Stomach smooth muscle (tissue), 2 donors: ENCODE data around the gene ARHGEF1.

ENCODE experiments used
- H3K27ac ChIP-seq: one replicate; pipeline ENCODE4 v1.7.0; 2013; ENCODE audit warnings: mild to moderate bottlenecking, low read length, inconsistent platforms
- H3K27me3 ChIP-seq, 2 donors: one replicate each; pipeline ENCODE4 v1.7.0; 2013; ENCODE audit warnings: low read length in 2 of 2; ENCODE audit not compliant: insufficient read depth in 2 of 2, control insufficient read depth in 1 of 2
- H3K36me3 ChIP-seq, 2 donors: one replicate each; pipeline ENCODE4 v1.7.0; 2013; ENCODE audit warnings: low read length in 2 of 2; ENCODE audit not compliant: control insufficient read depth in 2 of 2, insufficient read depth in 2 of 2
- H3K4me1 ChIP-seq: one replicate; pipeline ENCODE4 v1.7.0; 2013; ENCODE audit warnings: low read length; ENCODE audit not compliant: control insufficient read depth, insufficient read depth
- H3K4me3 ChIP-seq, 2 donors: one replicate each; pipeline ENCODE4 v1.7.0; 2013; ENCODE audit warnings: low read length in 2 of 2
- H3K9ac ChIP-seq, 2 donors: one replicate each; pipeline ENCODE4 v1.7.0; 2013; ENCODE audit warnings: low read length in 2 of 2, mild to moderate bottlenecking in 1 of 2
- H3K9me3 ChIP-seq, 2 donors: one replicate each; pipeline ENCODE4 v1.7.0; 2013; ENCODE audit warnings: low read length in 2 of 2; ENCODE audit not compliant: control insufficient read depth in 2 of 2
- donor health status: healthy.
- donor health status: Pancreatic carcinoma.

ARHGEF1 gene

DNA sequence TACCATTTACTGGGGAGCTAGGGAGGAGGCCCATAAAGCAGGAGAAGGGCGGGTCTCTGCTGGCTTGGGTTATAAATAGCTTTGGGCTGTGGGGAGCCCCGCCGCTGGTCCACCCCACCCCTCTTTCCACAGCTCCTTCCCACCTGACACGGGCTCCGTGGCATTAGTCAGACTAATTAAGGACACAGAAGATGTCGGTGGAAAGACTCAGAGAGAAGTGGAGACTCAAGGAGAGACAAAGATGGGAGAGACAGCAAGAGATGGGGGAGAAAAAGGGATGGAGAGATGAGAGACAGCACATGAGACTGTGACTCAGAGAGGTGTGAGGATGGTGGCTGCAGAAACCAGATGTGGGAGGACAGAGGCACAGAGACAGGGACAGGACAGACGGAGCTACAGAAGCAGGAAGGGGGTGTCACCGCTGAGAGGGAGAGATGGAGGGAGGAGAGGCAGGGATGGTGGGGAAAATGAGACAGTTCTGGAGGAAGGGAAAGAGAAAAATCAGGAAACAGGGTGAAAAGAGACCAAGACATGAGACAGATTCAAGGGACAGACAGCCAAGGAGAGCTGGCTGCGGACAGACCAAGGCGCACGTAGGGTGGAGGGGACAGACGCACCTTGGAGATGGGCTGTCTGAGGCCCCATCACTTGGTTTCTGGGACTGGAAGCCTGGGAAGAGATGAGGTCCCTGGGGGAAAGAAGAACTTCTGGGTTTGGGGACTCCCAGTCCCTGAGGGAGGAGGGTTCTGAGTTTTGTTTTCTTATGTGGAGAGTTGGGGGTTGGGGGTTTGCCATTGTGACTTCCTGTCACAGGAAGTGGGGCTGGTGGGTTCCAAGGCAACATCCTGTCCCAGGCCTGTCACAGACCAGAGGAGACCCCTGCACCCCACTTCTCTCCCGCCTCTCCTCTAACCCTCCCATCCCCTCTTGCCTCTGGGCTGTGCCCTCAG is 4.1 kb downstream of the ARHGEF1 start:
- H3K27ac ChIP-seq: no peak overlapping the region
- H3K4me1 ChIP-seq: peaks cover 22% of the 10 kb centered on the region
- no peaks in the 10 kb centered on the region for H3K27me3 ChIP-seq
- H3K36me3 ChIP-seq: peaks cover 2 to 11% of the 10 kb centered on the region in 2 donors
- peak overlapping the region in 1 of 2 donors; percentile 22 for H3K4me3 ChIP-seq
- no peaks in the 10 kb centered on the region for H3K9me3 ChIP-seq
- no peak overlapping the region for H3K9ac ChIP-seq

DNA sequence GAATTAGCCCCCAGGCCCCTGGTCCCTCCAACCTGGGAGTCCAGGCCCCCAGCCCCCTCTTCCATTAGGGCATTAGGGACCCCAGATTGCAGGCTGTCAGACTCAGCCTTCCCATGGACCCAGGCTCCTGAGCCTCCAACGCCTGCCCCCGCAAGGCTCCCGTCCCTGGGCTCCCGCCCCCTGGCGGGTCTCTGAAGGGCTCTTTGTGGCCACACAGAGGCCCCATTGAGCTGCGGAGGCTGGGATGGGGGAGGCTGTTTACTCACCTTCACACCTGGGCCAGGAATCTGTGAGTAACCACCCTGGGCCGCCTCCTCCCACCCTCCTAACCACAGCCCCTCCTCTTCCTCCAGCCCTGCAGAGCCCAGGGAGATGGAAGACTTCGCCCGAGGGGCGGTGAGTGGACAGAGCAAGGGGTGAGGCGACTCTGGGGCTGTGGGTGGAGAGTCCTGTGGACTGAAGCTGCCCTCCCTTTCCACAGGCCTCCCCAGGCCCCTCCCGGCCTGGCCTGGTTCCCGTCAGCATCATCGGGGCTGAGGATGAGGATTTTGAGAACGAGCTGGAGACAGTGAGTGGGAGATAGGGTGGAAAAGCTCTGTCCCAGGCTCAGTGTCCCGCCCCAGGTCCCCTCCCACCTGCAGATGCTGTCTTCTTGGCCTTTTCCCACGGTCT is 4.9 kb downstream of the ARHGEF1 start:
- Histone ChIP-seq H3K9ac (no peak overlapping the region), H3K4me3 (no peak overlapping the region), H3K27ac (no peak overlapping the region)

DNA sequence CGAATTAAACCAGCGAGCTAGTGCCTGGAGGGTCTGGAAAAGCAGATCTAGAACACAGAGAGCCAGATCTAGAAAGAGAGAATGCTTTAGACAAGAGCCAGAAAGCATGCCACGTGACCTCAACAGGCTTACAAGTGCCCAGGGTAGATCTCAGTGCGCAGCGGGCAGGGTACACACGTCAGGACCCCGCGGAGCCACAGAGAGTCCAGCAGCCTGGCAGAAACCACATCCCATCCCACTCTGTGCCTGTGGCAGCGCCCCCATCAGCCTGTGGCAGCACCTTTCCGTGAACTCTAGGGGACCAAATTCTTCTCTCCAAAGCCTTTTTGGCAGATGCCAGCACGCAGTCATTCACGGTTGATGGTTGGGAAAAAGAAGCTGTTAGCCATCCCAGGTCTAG is 5.9 kb downstream of the ARHGEF1 start:
- Histone ChIP-seq H3K27ac (no peak overlapping the region), H3K9ac (no peak overlapping the region), H3K36me3 (peaks cover 10 to 17% of the 10 kb centered on the region in 2 donors)

More for the DNA sequence above, 4.9 kb downstream of the ARHGEF1 start:
- Histone ChIP-seq H3K9me3 (no peaks in the 10 kb centered on the region), H3K27me3 (no peaks in the 10 kb centered on the region), H3K4me1 (peaks cover 17% of the 10 kb centered on the region), H3K36me3 (peaks cover 9 to 17% of the 10 kb centered on the region in 2 donors)

DNA sequence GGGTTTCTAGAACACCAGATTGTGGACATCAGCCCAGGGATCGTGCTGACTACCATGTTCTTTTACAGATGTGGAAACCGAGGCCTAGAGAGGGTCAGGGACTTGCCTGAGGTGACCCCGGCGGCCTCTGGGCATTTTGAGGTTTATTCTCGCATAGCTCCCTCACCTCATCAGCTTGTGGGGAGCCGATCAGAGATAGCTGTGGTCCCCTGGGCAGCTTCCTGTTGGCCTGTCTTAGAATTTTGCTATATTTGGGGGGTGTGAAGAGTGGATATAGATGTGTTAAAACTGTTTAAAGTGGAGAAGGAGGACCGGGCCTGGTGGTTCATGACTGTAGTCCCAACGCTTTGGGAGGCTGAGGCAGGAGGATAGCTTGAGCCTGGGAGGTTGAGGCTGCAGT is 6.9 kb downstream of the ARHGEF1 start:
- no peak overlapping the region for H3K9ac ChIP-seq
- H3K9me3 ChIP-seq: no peaks in the 10 kb centered on the region
- no peak overlapping the region for H3K27ac ChIP-seq
- peaks cover 7% of the 10 kb centered on the region for H3K4me1 ChIP-seq
- H3K27me3 ChIP-seq: no peaks in the 10 kb centered on the region
- H3K4me3 ChIP-seq: no peak overlapping the region
- H3K36me3 ChIP-seq: peaks cover 15 to 22% of the 10 kb centered on the region in 2 donors

More for the DNA sequence above, 5.9 kb downstream of the ARHGEF1 start:
- H3K4me3 ChIP-seq: no peak overlapping the region
- no peaks in the 10 kb centered on the region for H3K9me3 ChIP-seq
- peaks cover 12% of the 10 kb centered on the region for H3K4me1 ChIP-seq
- no peaks in the 10 kb centered on the region for H3K27me3 ChIP-seq

DNA sequence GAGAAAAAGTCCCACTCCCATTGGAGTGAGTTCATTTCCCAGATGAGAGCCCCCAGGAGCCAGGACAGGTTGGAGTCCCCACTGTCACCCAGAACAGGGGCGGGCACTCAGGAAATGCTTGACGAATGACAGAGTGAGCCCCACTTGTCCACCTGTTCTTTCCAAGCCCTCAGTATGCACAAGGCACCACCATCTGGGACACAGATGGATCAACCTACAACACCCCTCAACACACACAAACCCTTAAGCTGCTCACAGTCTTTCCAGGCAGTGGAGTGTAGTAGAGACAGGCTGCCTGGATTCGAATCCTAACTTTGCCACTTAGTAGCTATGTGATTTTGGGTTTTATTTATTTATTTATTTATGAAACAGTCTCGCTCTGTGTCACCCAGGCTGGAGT is 8.0 kb downstream of the ARHGEF1 start:
- H3K4me3 ChIP-seq: no peak overlapping the region
- H3K9ac ChIP-seq: no peak overlapping the region
- peaks cover 5% of the 10 kb centered on the region for H3K4me1 ChIP-seq
- H3K9me3 ChIP-seq: no peaks in the 10 kb centered on the region
- H3K27ac ChIP-seq: no peak overlapping the region
- peaks cover 26 to 30% of the 10 kb centered on the region in 2 donors for H3K36me3 ChIP-seq
- H3K27me3 ChIP-seq: no peaks in the 10 kb centered on the region

DNA sequence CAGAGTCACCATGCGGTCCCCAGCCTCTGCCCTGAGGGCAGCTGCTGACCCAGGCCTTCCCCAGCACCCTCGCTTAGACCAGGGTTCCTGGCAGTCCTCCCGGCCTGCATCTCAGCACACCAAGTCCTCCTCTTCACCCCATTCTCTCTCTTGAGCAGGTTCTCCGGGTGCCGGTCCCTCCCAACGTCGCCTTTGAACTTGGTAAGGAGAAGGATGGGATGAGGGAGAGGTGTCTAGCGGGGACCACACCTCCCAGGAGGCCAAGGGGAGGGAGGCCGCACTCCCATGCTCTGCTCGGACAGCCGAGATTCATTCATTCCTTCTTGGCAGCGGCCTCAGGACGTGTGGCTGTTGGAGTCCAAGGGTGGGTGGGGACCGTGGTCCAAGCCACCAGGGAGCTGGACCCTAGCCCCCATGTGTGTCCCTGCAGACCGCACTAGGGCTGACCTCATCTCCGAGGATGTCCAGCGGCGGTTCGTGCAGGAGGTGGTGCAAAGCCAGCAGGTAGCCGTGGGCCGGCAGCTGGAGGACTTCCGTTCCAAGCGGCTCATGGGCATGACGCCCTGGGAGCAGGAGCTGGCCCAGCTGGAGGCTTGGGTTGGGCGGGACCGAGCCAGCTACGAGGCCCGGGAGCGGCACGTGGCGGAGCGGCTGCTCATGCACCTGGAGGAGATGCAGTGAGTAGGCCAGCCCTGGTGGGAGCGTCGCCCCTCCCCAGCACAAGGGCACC is 9.4 kb downstream of the ARHGEF1 start:
- no peak overlapping the region for H3K9ac ChIP-seq
- no peak overlapping the region for H3K4me3 ChIP-seq
- H3K9me3 ChIP-seq: no peaks in the 10 kb centered on the region
- no peak overlapping the region for H3K27ac ChIP-seq
- no peaks in the 10 kb centered on the region for H3K27me3 ChIP-seq
- peaks cover 28 to 32% of the 10 kb centered on the region in 2 donors for H3K36me3 ChIP-seq
- no peaks in the 10 kb centered on the region for H3K4me1 ChIP-seq

DNA sequence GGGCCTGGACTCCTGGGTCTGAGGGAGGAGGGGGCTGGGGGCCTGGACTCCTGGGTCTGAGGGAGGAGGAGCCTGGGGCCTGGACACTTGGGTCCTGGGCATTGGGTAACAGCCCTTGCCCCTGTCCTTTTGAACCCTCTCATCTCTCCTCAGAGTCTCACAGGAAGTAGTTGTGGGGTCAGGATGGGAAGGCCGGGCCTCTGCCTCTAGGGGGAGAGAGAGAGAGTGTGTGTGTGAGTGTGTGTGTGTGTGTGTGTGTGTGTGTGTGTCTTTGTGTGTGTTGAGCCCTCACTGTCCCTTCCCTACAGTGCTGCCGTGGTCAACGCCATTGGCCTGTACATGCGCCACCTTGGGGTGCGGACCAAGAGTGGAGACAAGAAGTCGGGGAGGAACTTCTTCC is 10.9 kb downstream of the ARHGEF1 start:
- Histone ChIP-seq H3K9ac (no peak overlapping the region), H3K9me3 (no peaks in the 10 kb centered on the region), H3K4me3 (no peak overlapping the region), H3K27me3 (no peaks in the 10 kb centered on the region), H3K27ac (no peak overlapping the region), H3K4me1 (no peaks in the 10 kb centered on the region), H3K36me3 (peaks cover 34 to 39% of the 10 kb centered on the region in 2 donors)

DNA sequence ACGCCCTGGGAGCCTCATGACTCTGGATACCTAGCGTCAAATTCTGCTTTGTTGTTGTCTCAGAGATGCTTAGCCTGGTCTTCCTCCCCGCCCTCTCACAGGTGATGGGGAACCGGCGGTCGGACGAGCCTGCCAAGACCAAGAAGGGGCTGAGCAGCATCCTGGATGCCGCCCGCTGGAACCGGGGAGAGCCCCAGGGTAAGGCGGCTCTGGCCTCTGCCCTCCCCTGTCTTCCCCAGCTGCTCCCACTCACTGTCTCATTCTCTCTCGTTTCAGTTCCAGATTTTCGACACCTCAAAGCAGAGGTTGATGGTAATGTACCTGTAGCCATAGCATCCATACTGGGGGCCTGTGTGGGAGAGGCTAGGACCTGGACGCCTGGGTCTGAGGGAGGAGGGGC is 11.4 kb downstream of the ARHGEF1 start:
- no peak overlapping the region for H3K4me3 ChIP-seq
- H3K4me1 ChIP-seq: no peaks in the 10 kb centered on the region
- peaks cover 34 to 37% of the 10 kb centered on the region in 2 donors for H3K36me3 ChIP-seq
- no peak overlapping the region for H3K9ac ChIP-seq
- no peaks in the 10 kb centered on the region for H3K27me3 ChIP-seq
- no peak overlapping the region for H3K27ac ChIP-seq
- H3K9me3 ChIP-seq: no peaks in the 10 kb centered on the region

DNA sequence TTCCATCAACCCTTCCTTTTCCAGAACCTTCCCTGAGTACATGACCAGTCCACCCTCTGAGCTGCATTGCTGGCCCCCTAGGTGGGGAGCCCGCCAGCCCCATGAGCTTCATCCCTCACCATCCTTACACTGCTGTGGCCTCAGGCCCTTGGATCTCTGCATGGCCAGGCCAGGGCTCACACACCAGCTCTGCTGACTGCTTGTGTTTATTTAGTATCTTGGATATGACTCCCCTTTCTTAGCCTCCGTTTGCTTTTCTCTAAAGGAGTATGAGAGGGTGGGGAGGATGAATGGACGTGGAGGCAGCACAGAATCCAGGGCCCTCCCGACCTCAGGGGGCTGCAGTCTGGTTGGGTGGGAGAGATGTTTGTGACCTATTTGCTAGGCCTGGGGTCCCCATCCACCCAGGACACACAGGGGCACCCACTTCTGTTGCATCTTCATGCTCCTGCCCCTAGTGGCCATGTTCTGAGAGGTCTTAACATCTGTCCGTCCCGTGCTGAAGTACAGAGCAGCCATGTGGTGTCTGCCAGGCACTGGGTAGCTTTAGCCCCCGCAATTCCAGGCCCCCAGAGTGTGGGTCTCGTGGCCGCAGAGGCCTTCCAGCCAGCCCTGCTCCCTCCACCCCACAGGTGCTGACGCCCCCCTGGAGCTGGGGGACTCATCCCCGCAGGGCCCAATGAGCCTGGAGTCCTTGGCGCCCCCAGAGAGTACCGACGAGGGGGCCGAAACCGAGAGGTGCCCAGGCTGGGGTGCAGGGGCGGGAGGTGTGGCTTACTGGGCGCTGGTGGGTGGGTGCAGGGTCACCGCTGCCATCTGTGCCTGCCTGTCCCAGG is 13.0 kb downstream of the ARHGEF1 start:
- Histone ChIP-seq H3K27ac (no peak overlapping the region), H3K27me3 (no peaks in the 10 kb centered on the region), H3K4me3 (no peak overlapping the region), H3K9me3 (no peaks in the 10 kb centered on the region), H3K36me3 (peaks cover 37 to 40% of the 10 kb centered on the region in 2 donors), H3K4me1 (no peaks in the 10 kb centered on the region), H3K9ac (no peak overlapping the region)

DNA sequence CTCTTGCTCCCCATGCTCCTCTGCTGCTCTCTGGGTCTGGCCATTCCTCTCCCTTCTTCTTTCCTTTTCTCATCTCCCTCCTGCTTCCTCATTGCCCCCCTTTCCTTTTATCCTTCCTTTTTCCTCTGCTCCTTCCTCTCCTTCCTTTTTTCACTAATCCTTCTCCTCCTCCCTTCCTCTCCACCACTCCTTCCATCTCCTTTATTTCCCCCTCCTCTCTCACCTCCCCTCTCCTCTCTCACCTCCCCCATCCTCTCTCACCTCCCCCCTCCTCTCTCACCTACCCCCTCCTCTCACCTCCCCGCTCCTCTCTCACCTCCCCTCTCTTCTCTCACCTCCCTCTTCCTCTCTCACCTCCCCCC is 13.6 kb downstream of the ARHGEF1 start:
- no peaks in the 10 kb centered on the region for H3K27me3 ChIP-seq
- no peak overlapping the region for H3K9ac ChIP-seq
- no peak overlapping the region for H3K4me3 ChIP-seq
- no peaks in the 10 kb centered on the region for H3K4me1 ChIP-seq
- H3K9me3 ChIP-seq: no peaks in the 10 kb centered on the region
- peaks cover 37 to 40% of the 10 kb centered on the region in 2 donors for H3K36me3 ChIP-seq
- no peak overlapping the region for H3K27ac ChIP-seq
